ENCODE results near the gene RIPOR3.

Gene RIPOR3

DNA sequence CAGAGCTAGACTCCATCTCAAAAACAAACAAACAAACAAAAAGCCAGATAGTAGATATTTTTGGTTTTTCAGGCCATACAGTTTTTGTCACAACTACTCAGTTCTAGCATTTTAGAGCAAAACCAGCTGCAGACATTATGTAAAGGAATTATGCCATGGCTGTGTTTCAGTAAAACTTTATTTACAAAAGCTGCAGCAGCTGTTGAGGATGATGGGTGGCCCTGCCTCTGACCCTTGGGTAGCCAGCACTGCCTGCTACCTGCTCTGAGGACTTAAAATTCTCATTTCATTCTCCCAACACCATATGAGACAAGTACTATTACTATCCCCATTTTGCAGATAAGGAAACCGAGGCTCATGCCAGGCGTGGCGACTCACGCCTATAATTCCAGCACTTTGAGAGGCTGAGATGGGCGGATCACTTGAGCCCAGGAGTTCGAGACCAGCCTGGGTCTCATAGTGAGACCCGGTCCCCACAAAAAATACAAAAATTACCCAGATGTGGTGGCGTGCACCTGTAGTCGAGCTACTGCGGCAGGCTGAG lies 56.3 kb downstream of the RIPOR3 start:
- TF ChIP-seq CTCF (conservative IDR thresholded peaks at IDR 0.05; ENCODE audit: low read depth, low read length), result no peak
- no peak for DNase-seq (ENCODE audit: low read depth)
- no peak overlapping the region for H3K4me3 ChIP-seq (ENCODE audit: low read length)

DNA sequence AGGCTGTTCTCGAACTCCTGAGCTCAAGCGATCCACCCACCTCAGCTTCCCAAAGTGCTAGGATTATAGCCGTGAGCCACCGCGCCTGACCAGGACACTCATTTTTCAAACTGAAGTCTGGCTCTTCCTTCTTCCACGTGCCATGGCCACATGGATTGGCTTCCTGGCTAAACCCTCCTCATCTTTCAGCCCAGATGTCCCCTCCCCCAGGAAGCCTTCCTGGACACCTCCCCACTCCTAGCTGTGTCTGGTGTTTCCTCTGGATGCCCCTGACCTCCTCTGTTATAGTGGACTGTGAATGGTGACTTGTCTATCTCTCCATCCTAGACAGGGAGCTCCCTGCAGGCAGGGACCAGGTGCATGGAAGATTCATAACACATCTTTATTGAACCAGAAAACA lies 57.2 kb downstream of the RIPOR3 start:
- no peak overlapping the region for H3K4me3 ChIP-seq (ENCODE audit: low read length)
- TF ChIP-seq CTCF (conservative IDR thresholded peaks at IDR 0.05; ENCODE audit: low read depth, low read length), result no peak
- no peak for DNase-seq (ENCODE audit: low read depth)

DNA sequence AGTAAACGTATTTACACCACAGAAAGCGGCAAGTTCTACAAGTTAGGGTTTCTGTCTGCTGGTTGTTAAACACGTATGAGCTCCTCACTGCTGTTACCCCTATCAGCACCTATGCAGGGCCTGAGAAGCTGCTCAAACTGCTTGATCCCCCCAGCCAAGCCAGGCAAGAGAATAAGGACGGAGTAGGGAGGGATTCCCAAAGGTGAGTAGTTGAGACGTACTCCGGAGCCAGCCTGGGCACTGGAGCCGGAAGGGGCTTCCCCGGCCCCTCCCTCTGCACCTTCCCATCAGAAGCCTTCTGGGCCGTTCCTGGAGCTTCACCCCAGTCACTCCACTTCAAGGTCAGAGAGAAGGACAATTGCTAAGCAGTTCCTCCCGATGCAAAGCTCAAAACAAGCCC lies 58.0 kb downstream of the RIPOR3 start:
- H3K4me3 ChIP-seq (ENCODE audit: low read length), result no peak overlapping the region
- DNase-seq (ENCODE audit: low read depth), result no peak
- no peak for TF ChIP-seq CTCF (conservative IDR thresholded peaks at IDR 0.05; ENCODE audit: low read depth, low read length)

GRCh38 chr20:50632701-50633100 lies 58.6 kb downstream of the RIPOR3 start:
- no peak overlapping the region for H3K4me3 ChIP-seq (ENCODE audit: low read length)
- DNase-seq (ENCODE audit: low read depth), result no peak
- no peak for TF ChIP-seq CTCF (conservative IDR thresholded peaks at IDR 0.05; ENCODE audit: low read depth, low read length)

- no peak overlapping the region for H3K4me3 ChIP-seq (ENCODE audit: low read length)
- TF ChIP-seq CTCF (conservative IDR thresholded peaks at IDR 0.05; ENCODE audit: low read depth, low read length), result no peak
- DNase-seq (ENCODE audit: low read depth), result no peak
Observed at GRCh38 chr20:50632236-50632635, 59.1 kb downstream of the RIPOR3 start.

DNA sequence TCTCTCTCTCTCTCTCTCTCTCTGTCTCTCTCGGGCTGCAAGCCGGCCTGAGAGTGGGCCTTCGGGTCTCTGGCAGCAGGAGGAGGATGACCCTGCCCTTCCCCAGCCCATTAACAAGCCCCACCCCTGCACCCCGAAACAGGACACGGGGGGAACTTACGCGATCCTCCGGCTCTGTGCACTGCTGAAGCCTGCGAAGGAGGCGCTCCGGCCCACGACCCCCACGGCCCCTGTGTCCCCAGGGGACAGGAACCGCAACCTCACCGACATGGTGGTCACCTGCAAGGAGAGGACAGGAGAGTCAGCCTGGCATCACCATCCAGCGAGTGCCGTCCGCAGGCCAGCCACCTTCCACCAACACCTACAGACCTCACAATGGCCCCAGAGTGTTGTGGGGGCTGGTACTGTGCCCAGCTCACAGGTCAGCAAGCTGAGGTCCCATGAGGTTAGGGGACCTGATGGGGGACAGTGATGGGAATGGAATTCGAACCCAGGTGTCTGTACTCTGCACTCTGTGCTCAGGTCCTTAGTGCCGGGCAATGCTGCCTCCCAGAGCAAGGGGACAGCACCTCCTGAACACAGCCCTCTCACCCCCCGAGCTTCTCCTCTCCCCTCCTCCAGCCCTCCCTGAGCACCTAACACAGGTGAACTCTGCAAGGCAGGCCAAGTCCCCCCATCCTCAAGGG lies 60.6 kb downstream of the RIPOR3 start:
- no peak for DNase-seq (ENCODE audit: low read depth)
- H3K4me3 ChIP-seq (ENCODE audit: low read length), result no peak overlapping the region
- no peak for TF ChIP-seq CTCF (conservative IDR thresholded peaks at IDR 0.05; ENCODE audit: low read depth, low read length)

GRCh38 chr20:50629670-50630045 lies 61.7 kb downstream of the RIPOR3 start:
- DNase-seq (ENCODE audit: low read depth), result no peak
- H3K4me3 ChIP-seq (ENCODE audit: low read length), result no peak overlapping the region
- TF ChIP-seq CTCF (conservative IDR thresholded peaks at IDR 0.05; ENCODE audit: low read depth, low read length), result no peak

Measured in retinal pigment epithelial cell (primary cell).